IPS-18c (cell line): Measurements from ENCODE around the gene SSBP2.

Source experiments
- H3K4me3 ChIP-seq: 2 replicates; pipeline ENCODE4 v1.7.0; 2013; ENCODE audit warnings: low read depth, mild to moderate bottlenecking, low read length, moderate library complexity; ENCODE audit not compliant: insufficient read depth
- H3K9me3 ChIP-seq: one replicate; pipeline ENCODE4 v1.6.1; 2013; ENCODE audit warnings: mild to moderate bottlenecking, low read length, moderate library complexity; ENCODE audit not compliant: control insufficient read depth, insufficient read depth

Gene SSBP2

GRCh38 chr5:81751009-81751835 is at the start of gene SSBP2:
SSBP2 (minus strand) TSS chr5:81751097; CDS start chr5:81751042, 55 bp downstream.
- Histone ChIP-seq H3K4me3 (peak within 1 kb of the TSS; percentile 80), H3K9me3 (no peaks in the 10 kb centered on the region)

DNA sequence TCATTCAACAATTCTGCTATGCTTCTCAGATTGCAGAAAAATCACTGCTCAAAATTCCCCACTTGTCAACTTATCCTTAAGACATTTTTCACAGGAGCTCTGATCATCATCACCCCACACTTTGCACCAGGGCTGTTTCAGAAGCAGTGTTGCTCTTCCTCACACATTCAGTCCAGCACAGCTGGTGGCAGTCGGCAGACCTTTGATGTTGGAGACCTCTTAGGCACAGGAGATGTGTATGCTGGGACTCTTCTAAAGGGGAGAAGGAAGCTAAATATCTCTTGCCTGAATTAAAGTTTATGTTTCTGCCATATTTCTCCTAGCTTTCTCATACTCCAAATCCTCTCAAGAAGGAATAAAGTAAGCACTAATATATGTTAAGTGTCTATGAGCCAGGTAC is 44.8 kb upstream of the SSBP2 start:
- no peak overlapping the region for H3K4me3 ChIP-seq

GRCh38 chr5:81794226-81794625 is 43.3 kb upstream of the SSBP2 start:
- Histone ChIP-seq H3K4me3 (no peak overlapping the region), H3K9me3 (no peaks in the 10 kb centered on the region)

More for the DNA sequence above, 44.8 kb upstream of the SSBP2 start:
- H3K9me3 ChIP-seq: no peaks in the 10 kb centered on the region

DNA sequence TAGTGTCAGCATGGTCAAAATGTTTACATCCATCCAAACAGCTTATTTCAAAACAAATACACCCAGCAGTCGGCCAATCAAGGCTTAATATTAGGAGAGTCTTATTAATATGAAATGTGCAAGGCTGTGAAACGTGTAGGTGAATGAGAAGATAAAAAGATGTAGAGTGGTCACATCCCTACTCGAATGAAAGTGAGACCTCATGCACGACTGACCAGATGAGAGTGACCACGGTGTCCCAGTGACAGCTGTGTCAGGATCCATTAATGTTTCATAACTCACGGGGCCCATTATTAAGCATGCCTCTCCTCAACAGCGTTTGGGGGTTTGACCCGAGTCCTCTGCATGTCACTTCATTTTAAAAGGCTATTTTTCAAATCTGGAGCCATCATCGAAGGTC is 39.4 kb upstream of the SSBP2 start:
- no peaks in the 10 kb centered on the region for H3K9me3 ChIP-seq
- H3K4me3 ChIP-seq: no peak overlapping the region

GRCh38 chr5:81789033-81789432 is 38.1 kb upstream of the SSBP2 start:
- Histone ChIP-seq H3K4me3 (no peak overlapping the region), H3K9me3 (no peaks in the 10 kb centered on the region)

DNA sequence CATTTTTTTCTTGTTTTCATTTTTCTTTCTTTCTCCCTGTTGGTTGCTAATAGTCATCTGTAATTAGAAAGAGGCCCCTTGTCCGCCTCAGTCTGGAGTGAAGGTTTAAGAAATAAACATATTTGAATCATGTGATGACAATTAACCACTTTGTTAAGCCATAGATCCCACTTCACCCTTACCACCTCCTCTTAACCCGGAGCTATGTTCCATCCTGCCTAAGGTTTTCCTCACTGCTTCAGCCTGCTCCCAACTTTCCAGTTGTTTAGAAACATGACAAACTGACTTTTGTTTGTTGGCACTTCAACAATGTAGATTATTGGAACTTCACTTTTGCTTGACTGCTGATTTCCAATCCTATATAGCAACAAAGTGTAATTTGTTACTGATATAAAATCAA is 37.4 kb upstream of the SSBP2 start:
- H3K4me3 ChIP-seq: no peak overlapping the region
- no peaks in the 10 kb centered on the region for H3K9me3 ChIP-seq

DNA sequence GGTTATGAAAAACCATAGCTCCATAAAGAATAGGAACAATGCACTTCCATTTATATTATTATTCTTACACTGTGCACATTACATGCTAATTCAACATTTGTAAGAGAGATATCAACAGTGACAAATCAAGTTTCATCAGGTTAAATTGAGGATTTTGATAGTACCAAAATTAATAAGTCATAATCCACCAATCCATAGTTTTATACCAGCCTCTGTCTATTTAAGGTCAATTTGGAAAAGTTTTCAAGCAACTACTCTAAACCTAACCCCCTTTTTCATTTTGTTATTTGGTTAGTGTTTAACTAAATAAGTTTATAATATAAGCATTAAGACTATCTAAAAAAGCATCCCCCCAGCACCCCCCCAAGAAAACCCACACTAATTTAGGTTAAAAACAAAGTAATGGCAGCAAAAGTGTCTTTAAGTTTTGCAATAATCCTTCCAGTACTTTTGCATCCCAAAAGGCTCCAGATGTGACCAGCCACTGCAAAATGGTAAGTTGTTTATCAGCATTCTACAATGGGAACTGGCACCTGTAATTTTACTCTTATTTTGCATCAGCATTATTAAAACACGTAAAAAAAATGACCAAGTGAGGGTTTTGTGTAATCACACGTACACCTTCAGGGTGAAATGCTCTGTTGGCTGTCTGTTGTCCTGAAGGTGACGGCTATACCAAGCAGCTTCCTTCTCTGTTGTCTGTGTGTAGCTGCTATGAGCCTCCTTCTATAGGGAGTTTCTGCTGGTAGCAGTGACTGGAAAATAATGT is 36.8 kb upstream of the SSBP2 start:
- Histone ChIP-seq H3K9me3 (no peaks in the 10 kb centered on the region), H3K4me3 (no peak overlapping the region)

- no peaks in the 10 kb centered on the region for H3K9me3 ChIP-seq
- H3K4me3 ChIP-seq: no peak overlapping the region
These were observed 36.1 kb upstream of the SSBP2 start for GRCh38 chr5:81786991-81787390.

GRCh38 chr5:81786496-81786895 is 35.6 kb upstream of the SSBP2 start:
- no peaks in the 10 kb centered on the region for H3K9me3 ChIP-seq

GRCh38 chr5:81785322-81785721 is 34.4 kb upstream of the SSBP2 start:
- no peak overlapping the region for H3K4me3 ChIP-seq
- no peaks in the 10 kb centered on the region for H3K9me3 ChIP-seq

More at GRCh38 chr5:81786496-81786895, 35.6 kb upstream of the SSBP2 start:
- H3K4me3 ChIP-seq: no peak overlapping the region

GRCh38 chr5:81783401-81783800 is 32.5 kb upstream of the SSBP2 start:
- H3K4me3 ChIP-seq: no peak overlapping the region
- no peaks in the 10 kb centered on the region for H3K9me3 ChIP-seq

GRCh38 chr5:81782811-81783210 is 31.9 kb upstream of the SSBP2 start:
- no peak overlapping the region for H3K4me3 ChIP-seq
- no peaks in the 10 kb centered on the region for H3K9me3 ChIP-seq

GRCh38 chr5:81779916-81780266 is 29.0 kb upstream of the SSBP2 start:
- no peaks in the 10 kb centered on the region for H3K9me3 ChIP-seq
- H3K4me3 ChIP-seq: no peak overlapping the region

- H3K9me3 ChIP-seq: no peaks in the 10 kb centered on the region
- no peak overlapping the region for H3K4me3 ChIP-seq
These were observed 28.4 kb upstream of the SSBP2 start for GRCh38 chr5:81779125-81779915.

GRCh38 chr5:81778642-81779041 is 27.7 kb upstream of the SSBP2 start:
- no peak overlapping the region for H3K4me3 ChIP-seq
- no peaks in the 10 kb centered on the region for H3K9me3 ChIP-seq

- Histone ChIP-seq H3K9me3 (no peaks in the 10 kb centered on the region), H3K4me3 (no peak overlapping the region)
These were observed 25.4 kb upstream of the SSBP2 start for GRCh38 chr5:81776258-81776657.

GRCh38 chr5:81774374-81774773 is 23.5 kb upstream of the SSBP2 start:
- H3K4me3 ChIP-seq: no peak overlapping the region
- no peaks in the 10 kb centered on the region for H3K9me3 ChIP-seq

GRCh38 chr5:81773574-81773973 is 22.7 kb upstream of the SSBP2 start:
- Histone ChIP-seq H3K9me3 (no peaks in the 10 kb centered on the region), H3K4me3 (no peak overlapping the region)
